ENCODE measurements around the gene FGGY. TPM values are rescaled to one million over a fixed set of nuclear protein-coding genes. Genes with fewer than 3 reads are reported as not detected.

FGGY gene
- total RNA-seq, 2 donors from 2014 or later = 12.2 to 17.4 TPM

GRCh38 chr1:59743324-59744091 is 446.6 kb downstream of the FGGY start:
- WGBS, 2 donors = 55 to 63% methylated on average over 3 of the region's 3 CpGs
- no peaks in the 10 kb centered on the region for H3K36me3 ChIP-seq (replicated peaks in 1 of 2; ENCODE audit: insufficient read depth in 1 of 2, low read depth in 2 of 2)
- no peak for ATAC-seq
- intact Hi-C loops (cut with DNase I) = no loop called here
- TF ChIP-seq POLR2A (IDR thresholded peaks at IDR 0.05) (no peak), CTCF (IDR thresholded peaks at IDR 0.05) (no peak)
- H3K4me1 ChIP-seq = peaks cover 51% of the 10 kb centered on the region
- no peaks in the 10 kb centered on the region for H3K27me3 ChIP-seq
- H3K9me3 ChIP-seq = no peaks in the 10 kb centered on the region
- peak in 1 of 4 donors; percentile 45 for DNase-seq
- H3K4me3 ChIP-seq = no peak overlapping the region
- H3K27ac ChIP-seq = peak overlapping the region in 1 of 4 donors; percentile 50

- Histone ChIP-seq H3K9me3 (no peaks in the 10 kb centered on the region), H3K4me1 (peaks cover 25% of the 10 kb centered on the region), H3K4me3 (no peak overlapping the region), H3K27ac (no peak overlapping the region), H3K36me3 (replicated peaks in 1 of 2; ENCODE audit: insufficient read depth in 1 of 2, low read depth in 2 of 2) (no peaks in the 10 kb centered on the region), H3K27me3 (no peaks in the 10 kb centered on the region)
- WGBS, 2 donors = 27 to 33% methylated on average over 2 of the region's 2 CpGs
- intact Hi-C loops (cut with DNase I) = no loop called here
- DNase-seq = no peak
- TF ChIP-seq POLR2A (IDR thresholded peaks at IDR 0.05) (no peak), CTCF (IDR thresholded peaks at IDR 0.05) (no peak)
- no peak for ATAC-seq
Observed at GRCh38 chr1:59747420-59748024, 450.6 kb downstream of the FGGY start.

GRCh38 chr1:59748123-59748522 is 451.2 kb downstream of the FGGY start:
- Histone ChIP-seq H3K9me3 (no peaks in the 10 kb centered on the region), H3K4me3 (no peak overlapping the region), H3K4me1 (peaks cover 19% of the 10 kb centered on the region), H3K27ac (no peak overlapping the region), H3K27me3 (no peaks in the 10 kb centered on the region), H3K36me3 (replicated peaks in 1 of 2; ENCODE audit: insufficient read depth in 1 of 2, low read depth in 2 of 2) (no peaks in the 10 kb centered on the region)
- WGBS, 2 donors = 33 to 86% methylated on average over 1 of the region's 1 CpG
- DNase-seq (no peak), ATAC-seq (no peak)
- TF ChIP-seq CTCF (IDR thresholded peaks at IDR 0.05) = no peak
- TF ChIP-seq POLR2A (IDR thresholded peaks at IDR 0.05) = no peak
- intact Hi-C loops (cut with DNase I) = no loop called here

GRCh38 chr1:59750328-59751003 is 453.6 kb downstream of the FGGY start:
- intact Hi-C loops (cut with DNase I) = loop anchor here (5.0 kb wide), 1 partner anchor 1008 kb away; no protein-coding TSS in a partner anchor
- peak overlapping the region in 1 of 4 donors; percentile 44 for H3K27ac ChIP-seq
- peak; percentile 56 for ATAC-seq

More at GRCh38 chr1:59750328-59751003, 453.6 kb downstream of the FGGY start:
- Histone ChIP-seq H3K9me3 (no peaks in the 10 kb centered on the region), H3K4me1 (peaks cover 9% of the 10 kb centered on the region), H3K36me3 (replicated peaks in 1 of 2; ENCODE audit: insufficient read depth in 1 of 2, low read depth in 2 of 2) (no peaks in the 10 kb centered on the region), H3K27me3 (no peaks in the 10 kb centered on the region), H3K4me3 (no peak overlapping the region)
- peak in 2 of 4 donors; percentile 31 to 60 for DNase-seq
- WGBS, 2 donors = 54 to 66% methylated on average over 4 of the region's 4 CpGs
- TF ChIP-seq CTCF (IDR thresholded peaks at IDR 0.05) (no peak), POLR2A (IDR thresholded peaks at IDR 0.05) (no peak)

Measured in body of pancreas (tissue), 4 donors.